NCI-H748 (cell line): ENCODE measurements around the gene DCC.
"Not testable (repeated sequence)": the region's sequence is repeated elsewhere in the genome, so short reads cannot be mapped to it uniquely, and the experiment has no call there.

ENCODE experiments used
- DNase-seq: peaks from one replicate; lab custom pipeline; 2025; ENCODE audit not compliant: unreplicated experiment; lab: John Stamatoyannopoulos, UW

Gene DCC

DNA sequence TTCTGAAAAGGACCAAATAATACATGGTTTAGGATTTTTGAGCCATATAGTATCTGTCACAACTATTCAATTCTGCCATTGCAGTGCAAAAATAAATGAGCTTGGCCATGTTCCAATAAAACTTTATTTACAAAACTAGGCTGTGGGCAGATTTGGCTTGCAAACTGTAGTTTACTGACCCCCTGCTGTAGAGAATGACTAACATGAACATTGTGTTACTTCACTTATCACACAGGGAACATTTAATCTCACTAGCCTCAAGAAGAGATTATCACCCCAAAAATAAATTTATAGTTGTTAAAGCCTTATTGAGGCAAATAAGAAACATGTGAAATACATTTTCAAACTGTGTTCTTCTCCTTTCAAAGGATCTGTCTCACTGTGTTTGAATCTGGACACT, 1118.3 kb downstream of the DCC start:
- no peak for DNase-seq

- DNase-seq: no peak
Measured at GRCh38 chr18:53458944-53459580, 1119.1 kb downstream of the DCC start.

- no peak for DNase-seq
Measured at GRCh38 chr18:53467756-53468155, 1127.8 kb downstream of the DCC start.

- not testable (repeated sequence) for DNase-seq
Measured at GRCh38 chr18:53468173-53468572, 1128.2 kb downstream of the DCC start.

GRCh38 chr18:53472546-53472945, 1132.5 kb downstream of the DCC start:
- DNase-seq: no peak

DNA sequence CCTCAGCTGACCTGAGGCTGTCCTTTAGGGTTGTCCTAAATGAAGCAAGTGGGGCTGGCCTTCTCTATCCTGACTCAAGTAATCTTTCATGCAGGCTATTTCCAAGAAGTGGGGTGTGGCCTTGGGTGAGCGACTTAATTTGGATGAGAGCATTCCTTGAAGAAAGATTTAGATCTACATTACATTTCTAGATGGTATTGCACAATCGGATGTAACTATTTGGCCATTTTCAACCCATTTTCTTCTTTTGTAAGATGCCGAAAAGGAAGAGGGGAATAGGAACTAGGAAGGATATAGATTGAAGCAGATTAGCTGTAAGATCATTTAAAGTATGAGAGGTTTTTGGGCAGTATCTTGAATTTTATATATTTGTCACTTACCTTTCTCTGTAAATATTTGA, 1138.2 kb downstream of the DCC start:
- DNase-seq: no peak

DNA sequence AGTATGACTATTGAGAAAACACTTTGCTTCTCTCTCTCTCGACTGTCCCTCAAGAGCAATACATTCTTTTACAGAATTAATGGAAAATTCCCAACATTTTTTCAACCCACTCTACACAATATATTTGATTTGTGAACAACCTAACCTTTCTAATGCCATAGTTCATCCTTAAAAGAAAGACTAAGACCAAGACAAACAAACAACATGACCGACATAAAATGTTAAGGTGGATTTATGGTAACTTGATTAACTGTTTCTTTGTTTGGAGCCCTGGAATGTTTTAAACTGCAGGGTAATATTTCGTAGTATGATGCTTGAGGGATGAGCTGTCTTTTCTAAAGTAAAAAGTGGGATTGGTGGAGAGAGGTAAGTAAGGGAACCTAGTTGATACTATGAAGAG, 1146.3 kb downstream of the DCC start:
- no peak for DNase-seq

GRCh38 chr18:53489266-53489665, 1149.3 kb downstream of the DCC start:
- DNase-seq: no peak

GRCh38 chr18:53490019-53490418, 1150.0 kb downstream of the DCC start:
- DNase-seq: no peak

- no peak for DNase-seq
Measured at GRCh38 chr18:53496028-53496427, 1156.0 kb downstream of the DCC start.

- DNase-seq: no peak
Measured at GRCh38 chr18:53503914-53504441, 1164.0 kb downstream of the DCC start.

GRCh38 chr18:53508529-53508928, 1168.5 kb downstream of the DCC start:
- DNase-seq: no peak

DNA sequence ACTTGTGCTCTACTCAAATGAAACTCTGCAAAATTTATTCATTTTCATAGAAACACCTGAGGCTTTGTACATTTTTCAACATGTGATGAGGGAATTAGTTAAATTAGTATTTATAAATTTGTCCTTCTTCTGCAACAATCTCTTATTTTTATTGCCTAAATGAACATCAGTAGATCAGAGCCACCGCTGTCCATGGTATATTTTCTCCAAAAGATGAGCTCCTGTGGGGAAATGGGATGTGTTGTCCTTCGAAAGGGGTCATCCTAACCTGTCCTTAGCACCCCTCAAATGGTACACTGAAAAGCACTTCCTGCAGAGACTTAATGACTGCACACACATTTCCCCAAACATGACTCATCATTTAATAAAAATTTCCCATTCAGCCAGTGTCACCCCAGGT, 1169.9 kb downstream of the DCC start:
- no peak for DNase-seq

- peak; percentile 37 for DNase-seq
Measured at GRCh38 chr18:53511725-53512124, 1171.7 kb downstream of the DCC start.

DNA sequence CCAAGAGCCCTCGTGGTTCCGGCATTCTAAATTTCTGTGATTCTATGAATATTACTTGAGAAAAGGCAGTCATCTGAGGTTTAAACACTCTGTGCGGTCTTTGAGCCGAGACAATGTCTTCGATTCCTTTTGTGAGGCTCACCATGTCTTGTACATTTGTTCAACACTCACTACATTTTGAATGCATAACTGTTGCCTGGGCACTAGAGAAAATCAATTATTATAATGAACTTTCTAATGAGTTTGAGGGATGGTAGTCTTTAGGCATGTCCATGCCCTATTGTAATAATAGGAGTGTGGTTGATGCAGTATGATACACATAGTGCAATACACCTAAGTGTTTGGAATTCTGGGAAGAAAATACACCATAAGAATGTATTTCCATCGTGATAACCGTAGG, 1181.1 kb downstream of the DCC start:
- no peak for DNase-seq

DNA sequence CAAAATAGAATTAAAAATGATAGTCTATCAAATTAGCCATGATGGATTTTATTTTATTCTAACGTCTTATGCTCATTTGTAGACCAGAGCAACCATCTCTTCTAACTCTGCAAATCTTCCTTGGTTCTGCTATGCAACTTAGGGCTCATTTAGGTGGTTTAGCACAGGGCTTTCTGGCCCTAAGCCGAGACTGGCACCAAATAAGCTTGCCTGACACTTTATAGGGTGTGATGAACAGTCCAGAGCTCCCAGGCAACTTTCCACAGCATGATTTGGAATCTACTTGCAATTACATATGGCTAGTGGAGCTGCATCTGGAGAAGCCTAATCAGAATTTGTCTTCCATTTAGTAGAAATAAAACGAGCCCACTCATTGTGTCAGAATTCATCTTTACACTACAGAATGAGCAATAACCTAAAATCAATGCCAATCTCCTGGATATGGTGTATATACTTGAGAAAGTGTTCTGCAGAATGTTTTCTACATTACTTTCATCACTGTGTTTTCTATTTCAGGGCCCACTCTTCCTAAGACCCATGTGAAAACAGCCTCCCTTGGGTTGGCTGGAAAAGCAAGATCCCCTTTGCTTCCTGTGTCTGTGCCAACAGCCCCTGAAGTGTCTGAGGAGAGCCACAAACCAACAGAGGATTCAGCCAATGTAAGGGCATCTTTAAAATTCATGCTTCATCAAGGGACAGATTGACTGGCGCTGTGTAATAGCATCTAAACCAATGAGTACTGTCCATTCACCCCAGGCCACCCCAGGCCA, 1186.3 kb downstream of the DCC start:
- no peak for DNase-seq

DNA sequence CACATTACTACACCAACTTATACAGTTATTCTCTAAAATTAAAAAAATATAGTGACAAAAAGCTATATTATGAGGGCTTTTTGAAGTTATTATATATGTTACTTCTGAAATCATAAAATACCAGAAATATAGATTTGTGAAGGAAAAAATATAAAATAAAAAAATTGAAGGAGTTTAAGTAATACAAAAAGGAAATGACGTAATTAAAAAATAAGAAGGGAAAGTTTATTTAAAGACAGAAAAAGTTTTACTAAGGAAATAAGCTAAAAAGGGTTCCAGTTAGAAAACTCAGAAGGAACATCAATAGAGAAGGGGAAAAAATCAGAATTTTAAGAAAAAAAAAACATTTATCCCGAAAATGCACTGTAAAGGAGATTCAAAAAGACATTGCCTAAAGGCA, 1187.4 kb downstream of the DCC start:
- no peak for DNase-seq

- DNase-seq: no peak
Measured at GRCh38 chr18:53531187-53531586, 1191.2 kb downstream of the DCC start.

DNA sequence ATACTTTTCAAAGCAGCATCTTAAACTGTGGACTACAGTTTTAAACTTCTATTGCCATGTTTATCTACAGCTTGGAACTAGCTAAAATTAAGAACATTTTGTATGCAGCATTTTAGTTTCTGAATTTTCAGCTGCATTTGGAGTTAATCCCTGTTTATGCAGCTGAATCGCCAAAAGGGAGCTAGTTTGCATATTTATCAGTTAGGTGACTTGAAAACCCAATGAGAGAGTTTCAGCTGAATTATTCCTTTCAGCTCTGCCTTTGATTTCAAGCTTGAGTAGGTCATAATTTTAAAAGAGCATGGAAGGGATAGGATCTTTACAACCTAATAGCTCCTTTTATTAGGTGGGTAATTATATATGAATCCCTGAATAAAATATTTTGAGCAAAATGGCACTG, 1191.9 kb downstream of the DCC start:
- no peak for DNase-seq

GRCh38 chr18:53534203-53534602, 1194.2 kb downstream of the DCC start:
- no peak for DNase-seq

DNA sequence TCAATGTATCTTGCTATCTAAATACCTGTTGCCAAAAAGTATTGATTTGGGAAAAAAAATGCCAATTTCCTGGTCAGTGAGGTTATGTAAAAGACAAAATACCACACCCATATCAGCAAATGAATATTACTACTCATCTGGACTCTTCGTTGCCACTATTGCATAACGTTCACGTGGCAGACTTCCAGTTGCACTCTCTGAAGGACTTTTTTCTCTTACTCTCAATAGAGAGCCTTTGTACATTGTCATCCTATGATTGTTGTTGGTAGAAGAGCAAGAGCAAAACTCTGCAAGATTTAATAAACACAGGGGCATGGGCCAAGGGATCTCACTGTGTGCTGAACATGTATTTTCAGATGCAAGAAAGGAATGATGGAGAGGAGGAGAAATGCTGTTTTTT, 1194.7 kb downstream of the DCC start:
- DNase-seq: no peak

- no peak for DNase-seq
Measured at GRCh38 chr18:53536908-53537307, 1196.9 kb downstream of the DCC start.

DNA sequence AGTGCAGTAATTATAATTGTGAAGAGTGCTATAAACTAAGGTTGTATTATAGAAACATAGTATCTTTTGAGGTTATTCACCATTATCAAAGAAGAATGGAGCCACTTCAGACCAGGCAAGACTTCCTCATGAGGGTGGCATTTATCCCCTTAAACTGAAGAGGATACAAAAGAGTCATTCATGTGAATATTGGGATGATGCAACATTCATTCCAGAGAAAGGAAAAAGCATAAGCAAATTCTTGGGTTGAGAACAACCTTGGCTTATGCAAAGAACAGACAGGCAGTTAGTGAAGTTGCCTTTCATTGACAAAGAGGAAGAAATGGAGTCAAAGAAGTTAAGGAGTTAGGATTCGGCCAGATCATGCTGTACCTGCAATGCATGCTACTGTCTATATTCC, 1201.9 kb downstream of the DCC start:
- peak; percentile 5 for DNase-seq
